GM12872 (cell line): Measurements from ENCODE around the gene GPT2.

Source experiments
- CTCF ChIP-seq: IDR thresholded peaks from 3 replicates; pipeline ENCODE4 v1.5.1; 2011; ENCODE audit warnings: low read depth, mild to moderate bottlenecking, low read length, moderate library complexity; ENCODE audit not compliant: insufficient read depth

GPT2 gene

DNA sequence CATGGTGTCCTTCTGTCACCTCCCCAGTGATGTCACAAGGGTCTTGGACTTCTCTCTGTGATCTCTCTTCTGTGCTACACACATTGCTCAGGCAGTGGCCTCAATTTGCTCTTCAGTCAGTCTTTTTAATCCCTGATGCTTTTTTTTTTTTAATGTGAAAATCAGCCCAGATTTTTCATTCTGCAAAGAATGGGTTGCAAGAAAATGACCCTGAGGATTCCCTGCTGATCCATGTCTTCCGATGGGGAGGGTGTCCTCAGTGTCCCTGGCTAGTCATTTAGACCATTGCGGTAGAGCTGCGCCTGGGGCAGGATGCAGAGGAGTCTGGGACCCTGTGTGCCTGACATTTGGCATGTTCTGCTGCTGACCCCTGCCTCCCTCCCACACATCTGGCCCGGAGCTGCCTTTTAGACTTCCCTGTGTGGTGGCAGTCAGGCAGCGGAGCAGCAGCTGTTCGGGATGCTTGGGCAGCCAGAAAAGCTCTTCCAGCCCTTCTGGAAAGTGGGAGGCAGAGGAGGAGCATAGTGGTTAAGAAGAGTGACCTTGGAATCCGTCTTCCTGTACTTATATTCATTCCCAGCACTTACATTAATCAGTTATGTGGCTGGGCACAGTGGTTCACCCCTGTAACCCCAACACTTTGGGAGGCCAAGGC, 12.3 kb downstream of the GPT2 start:
- no peak for TF ChIP-seq CTCF

DNA sequence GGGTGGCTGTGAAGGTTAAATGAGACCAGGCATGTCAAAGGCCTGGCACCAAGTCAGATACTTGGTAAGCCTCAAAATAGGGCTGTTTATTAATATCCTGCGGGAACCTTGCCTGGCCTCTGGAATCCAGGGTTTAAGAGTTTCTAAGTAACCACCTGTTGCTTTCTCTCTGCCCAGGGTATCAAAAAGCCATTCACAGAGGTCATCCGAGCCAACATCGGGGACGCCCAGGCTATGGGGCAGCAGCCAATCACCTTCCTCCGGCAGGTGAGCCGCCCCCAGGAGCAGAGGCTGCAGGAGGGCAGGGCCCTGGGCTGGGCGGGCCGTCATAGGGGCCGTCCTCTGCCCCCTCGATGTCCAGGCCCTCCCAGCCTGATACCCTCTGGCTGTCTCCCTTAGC, 13.3 kb downstream of the GPT2 start:
- no peak for TF ChIP-seq CTCF

DNA sequence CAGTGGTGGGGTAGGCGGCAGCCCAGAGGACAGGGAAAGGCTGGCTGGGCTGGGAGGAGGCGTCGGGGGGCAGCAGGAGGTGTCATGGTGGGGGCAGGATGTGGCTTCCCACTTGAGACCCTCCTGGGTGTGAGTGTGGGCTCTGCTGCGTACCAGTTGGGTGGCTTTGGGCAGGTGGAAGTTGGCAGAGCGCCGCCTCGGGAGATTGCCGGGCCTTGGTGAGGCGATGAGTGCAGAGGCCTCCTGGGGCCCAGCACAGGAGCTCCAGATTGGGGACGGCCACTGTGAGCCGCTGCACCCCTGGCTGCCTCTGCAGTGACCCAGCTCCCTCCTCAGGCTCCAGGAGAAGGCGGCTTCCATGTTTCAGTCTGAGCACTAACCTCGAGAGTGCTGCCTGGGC, 13.8 kb downstream of the GPT2 start:
- TF ChIP-seq CTCF = no peak

GRCh38 chr16:46899443-46900143, 15.4 kb downstream of the GPT2 start:
- no peak for TF ChIP-seq CTCF

DNA sequence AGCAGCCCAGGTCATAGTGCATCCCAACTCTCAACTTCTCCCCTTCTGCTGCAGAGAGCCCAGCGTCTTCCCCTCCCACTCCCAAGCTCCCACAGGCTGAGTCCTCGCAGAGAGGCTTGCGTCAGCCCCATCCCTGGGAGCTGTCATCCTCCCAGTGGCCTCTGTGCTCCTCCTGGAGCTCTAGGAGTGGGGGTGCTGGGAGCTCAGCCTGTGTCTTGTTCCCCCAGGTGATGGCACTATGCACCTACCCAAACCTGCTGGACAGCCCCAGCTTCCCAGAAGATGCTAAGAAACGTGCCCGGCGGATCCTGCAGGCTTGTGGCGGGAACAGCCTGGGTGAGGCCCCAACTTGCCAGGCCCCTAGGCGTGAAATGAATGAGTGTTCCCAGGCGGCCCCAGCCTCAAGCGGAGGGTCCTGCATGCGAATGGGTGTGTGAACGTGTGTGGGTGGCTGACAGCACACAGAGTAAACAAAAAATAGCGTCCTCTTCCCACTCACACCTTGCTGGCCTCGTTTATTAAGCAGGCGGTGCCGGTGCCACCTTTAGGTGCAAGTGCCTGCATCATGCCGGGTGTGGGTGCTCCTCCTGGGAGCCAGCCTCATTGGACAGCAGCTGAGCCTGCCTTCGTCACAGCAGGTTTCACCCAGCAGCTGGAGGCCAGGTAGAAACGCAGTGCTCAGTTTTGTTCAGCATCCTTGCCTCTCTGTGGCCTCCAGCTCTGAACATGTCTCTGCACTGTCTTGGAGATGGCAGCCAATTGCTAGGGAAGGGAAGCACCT, 16.5 kb downstream of the GPT2 start:
- TF ChIP-seq CTCF = no peak

GRCh38 chr16:46901709-46902108, 17.5 kb downstream of the GPT2 start:
- TF ChIP-seq CTCF = no peak

DNA sequence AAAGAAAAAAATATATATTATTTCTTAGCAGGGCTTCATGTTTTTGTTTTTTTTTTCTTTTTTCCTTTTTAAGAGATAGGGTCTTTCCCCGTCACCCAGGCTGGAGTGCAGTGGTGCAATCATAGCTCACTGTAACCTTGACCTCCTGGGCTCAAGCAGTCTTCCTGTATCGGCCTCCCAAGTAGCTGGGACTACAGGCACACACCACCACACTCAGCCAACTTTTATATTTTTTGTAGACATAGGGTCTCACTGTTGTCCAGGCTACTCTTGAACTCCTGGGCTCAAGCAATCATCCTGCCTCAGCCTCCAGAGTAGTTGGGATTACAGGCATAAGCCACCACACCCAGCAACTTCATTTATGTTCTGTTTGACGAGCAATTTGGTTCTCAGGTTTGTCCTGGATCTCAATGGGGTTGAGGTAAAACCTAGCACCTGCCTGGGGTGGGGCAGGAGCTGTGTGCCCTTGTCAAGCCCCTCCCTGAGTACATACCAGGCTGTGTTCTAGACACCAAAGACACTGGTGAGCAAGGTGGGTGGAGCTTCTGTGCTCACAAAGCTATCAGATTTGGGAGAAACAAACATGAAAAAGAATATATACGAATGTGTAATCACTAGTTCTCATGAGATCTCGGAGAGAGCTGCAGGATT, 19.2 kb downstream of the GPT2 start:
- no peak for TF ChIP-seq CTCF
